Coronary artery (tissue), 2 donors: Measurements from ENCODE around the gene HSPA1L.
"Not testable (repeated sequence)": the region's sequence is repeated elsewhere in the genome, so short reads cannot be mapped to it uniquely, and the experiment has no call there.

Experiments
- DNase-seq: peaks from one replicate; pipeline ENCODE4 v3.0.0-alpha.2; 2017; ENCODE audit warnings: low spot score
- H3K27ac ChIP-seq, 2 donors: fragments of 200-600 bp; sonication (generic); one replicate each; pipeline ENCODE4 v1.5.1; 2016 to 2019
- H3K4me3 ChIP-seq: fragments of 200-600 bp; sonication (generic); 2 replicates; pipeline ENCODE4 v1.5.1; 2016; ENCODE audit warnings: mild to moderate bottlenecking, moderate library complexity
- CTCF ChIP-seq: fragments of 200-600 bp; sonication (generic); IDR thresholded peaks from one replicate; pipeline ENCODE4 v1.5.1; 2019; ENCODE audit warnings: antibody characterized with exemption

Gene HSPA1L

GRCh38 chr6:31859923-31860322 lies 44.8 kb upstream of the HSPA1L start:
- no peak for TF ChIP-seq CTCF
- no peak overlapping the region for H3K4me3 ChIP-seq
- H3K27ac ChIP-seq, result no peak overlapping the region
- DNase-seq, result no peak

- no peak for TF ChIP-seq CTCF
- Histone ChIP-seq H3K4me3 (no peak overlapping the region), H3K27ac (no peak overlapping the region)
- no peak for DNase-seq
Observed at GRCh38 chr6:31858707-31859106, 43.6 kb upstream of the HSPA1L start.

GRCh38 chr6:31857774-31858173 lies 42.7 kb upstream of the HSPA1L start:
- not testable (repeated sequence) for H3K4me3 ChIP-seq, H3K27ac ChIP-seq, DNase-seq

GRCh38 chr6:31851980-31852718 lies 37.1 kb upstream of the HSPA1L start:
- DNase-seq, H3K27ac ChIP-seq, H3K4me3 ChIP-seq: not testable (repeated sequence)

DNA sequence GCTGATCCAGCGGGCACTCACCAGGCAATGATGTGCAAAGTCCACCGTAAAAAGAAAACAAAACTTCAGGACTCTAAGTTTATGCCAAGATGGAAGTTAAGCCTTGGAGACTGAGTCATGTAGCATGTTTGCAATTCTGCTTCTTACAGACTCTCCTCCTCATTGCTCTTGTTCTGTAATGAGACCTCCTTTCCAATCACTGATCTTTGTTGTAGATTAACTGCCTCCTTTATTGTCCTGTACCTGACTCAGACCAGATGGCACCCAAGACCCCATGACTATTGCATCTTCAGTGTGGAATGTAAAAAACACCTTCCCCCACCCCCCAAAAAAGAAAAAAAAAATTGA lies 36.4 kb upstream of the HSPA1L start:
- Histone ChIP-seq H3K4me3 (no peak overlapping the region), H3K27ac (no peak overlapping the region)

DNA sequence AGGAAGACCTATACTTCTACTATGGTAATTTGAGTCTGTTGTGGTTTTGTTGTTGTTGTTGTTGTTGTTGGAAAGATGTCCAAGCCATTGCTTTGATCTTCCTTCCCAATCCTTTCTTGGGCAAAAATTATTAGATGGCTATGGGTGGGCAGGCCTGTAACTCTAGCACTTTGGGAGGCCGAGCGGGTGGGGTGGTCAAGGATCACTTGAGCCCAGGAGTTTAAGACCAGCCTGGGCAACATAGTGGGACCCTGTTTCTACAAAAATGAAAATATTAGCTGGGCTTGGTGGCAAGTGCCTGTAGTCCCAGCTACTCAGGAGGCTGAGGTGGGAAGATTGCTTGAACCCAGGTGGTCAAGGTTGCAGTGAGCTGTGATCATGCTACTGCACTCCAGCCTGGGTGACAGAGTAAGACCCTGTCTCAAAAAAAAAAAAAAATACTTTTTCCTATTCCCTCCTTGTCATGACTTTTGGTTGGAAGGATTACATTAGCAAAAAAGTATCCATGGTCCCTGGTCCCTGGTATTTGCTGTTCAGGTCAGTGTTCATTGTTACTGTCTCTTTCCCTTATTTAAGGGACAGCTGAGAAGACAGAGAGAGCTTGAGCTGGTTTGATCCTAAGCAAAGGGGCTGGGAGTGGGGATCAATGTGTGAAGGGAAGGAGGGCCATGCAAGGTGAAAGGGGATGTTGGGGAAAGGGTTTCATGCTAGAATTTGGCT lies 35.8 kb upstream of the HSPA1L start:
- Histone ChIP-seq H3K27ac (no peak overlapping the region), H3K4me3 (no peak overlapping the region)
- TF ChIP-seq CTCF, result no peak
- DNase-seq, result no peak

More for the DNA sequence above, 36.4 kb upstream of the HSPA1L start:
- no peak for TF ChIP-seq CTCF
- no peak for DNase-seq

- no peak for TF ChIP-seq CTCF
- DNase-seq, result no peak
- no peak overlapping the region for H3K27ac ChIP-seq
- no peak overlapping the region for H3K4me3 ChIP-seq
Observed at GRCh38 chr6:31847276-31847978, 32.3 kb upstream of the HSPA1L start.

GRCh38 chr6:31844507-31844906 lies 29.4 kb upstream of the HSPA1L start:
- TF ChIP-seq CTCF, result no peak
- no peak for DNase-seq
- no peak overlapping the region for H3K4me3 ChIP-seq
- H3K27ac ChIP-seq, result no peak overlapping the region
